ENCODE data around the gene ANKUB1. TPM values are rescaled to one million over a fixed set of nuclear protein-coding genes. Genes with fewer than 3 reads are reported as not detected.

The ANKUB1 gene, protein sequence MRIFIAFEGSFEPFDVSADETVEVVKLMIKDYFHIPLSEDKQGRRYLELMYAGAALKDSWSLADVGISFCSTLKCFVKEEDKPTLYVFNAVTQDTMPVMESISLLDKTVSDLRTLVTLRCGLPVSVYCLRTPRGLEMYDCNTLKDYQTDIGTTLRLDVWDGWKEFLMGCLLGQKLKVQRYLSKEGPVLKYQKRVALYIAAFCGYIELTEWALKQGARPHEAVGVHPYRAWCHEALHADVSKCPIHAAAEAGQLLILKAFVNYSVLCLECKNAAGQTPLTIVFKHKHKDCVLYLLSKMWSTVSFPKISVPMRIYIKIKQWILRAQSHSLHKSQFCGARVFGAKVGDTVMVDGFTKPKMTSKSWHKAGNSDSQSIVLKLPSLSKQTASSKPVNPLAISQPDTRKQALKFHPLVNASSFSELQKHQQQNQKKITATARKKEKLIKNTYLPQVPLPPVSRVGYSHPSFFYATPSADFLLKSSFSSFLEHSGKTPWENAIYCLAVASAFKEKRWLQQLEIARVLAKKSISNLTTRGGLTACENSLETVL
- total RNA-seq, result not detected in 2 replicates

DNA sequence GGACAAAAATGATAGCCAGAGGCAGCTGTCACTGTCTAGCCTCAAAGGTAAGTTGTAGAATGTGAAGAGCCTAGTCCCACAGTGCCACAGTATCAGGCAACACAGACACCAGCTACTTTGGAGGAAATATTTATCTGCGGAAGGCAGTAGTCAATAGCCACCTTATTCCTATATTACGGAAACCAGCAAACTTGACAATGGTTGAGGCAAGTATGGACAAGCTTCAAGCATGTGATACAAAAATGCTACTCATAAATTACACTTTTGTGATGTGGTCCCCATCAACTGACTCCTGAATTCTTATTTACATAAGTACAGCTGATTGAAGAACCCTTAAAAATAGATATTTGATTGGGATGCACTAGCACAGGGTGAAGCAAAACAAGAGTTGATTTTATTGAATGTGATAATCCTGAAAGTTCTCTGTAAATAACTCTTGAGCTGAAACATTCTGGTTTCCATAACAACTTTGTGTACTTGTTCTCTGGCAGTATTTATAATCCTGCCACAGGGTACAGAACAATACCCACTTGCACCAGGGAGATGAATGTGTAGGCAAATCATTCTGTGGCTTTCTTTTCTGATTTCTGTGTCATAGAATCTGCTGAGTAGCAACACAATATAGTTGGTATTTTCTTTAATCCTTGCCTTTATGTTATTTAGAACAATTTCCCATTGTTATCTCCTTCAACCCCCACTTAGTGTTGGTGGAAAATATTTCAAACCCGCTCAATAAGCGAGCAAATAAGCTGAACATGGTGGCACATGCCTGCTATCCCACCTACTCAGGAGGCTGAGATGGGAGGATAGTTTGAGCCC is at the start of gene ANKUB1:
TSS of gene ANKUB1 (minus strand) at position 103 of the 819 bp plus-strand sequence. CDS start 188 bp downstream, outside the sequence.

DNA sequence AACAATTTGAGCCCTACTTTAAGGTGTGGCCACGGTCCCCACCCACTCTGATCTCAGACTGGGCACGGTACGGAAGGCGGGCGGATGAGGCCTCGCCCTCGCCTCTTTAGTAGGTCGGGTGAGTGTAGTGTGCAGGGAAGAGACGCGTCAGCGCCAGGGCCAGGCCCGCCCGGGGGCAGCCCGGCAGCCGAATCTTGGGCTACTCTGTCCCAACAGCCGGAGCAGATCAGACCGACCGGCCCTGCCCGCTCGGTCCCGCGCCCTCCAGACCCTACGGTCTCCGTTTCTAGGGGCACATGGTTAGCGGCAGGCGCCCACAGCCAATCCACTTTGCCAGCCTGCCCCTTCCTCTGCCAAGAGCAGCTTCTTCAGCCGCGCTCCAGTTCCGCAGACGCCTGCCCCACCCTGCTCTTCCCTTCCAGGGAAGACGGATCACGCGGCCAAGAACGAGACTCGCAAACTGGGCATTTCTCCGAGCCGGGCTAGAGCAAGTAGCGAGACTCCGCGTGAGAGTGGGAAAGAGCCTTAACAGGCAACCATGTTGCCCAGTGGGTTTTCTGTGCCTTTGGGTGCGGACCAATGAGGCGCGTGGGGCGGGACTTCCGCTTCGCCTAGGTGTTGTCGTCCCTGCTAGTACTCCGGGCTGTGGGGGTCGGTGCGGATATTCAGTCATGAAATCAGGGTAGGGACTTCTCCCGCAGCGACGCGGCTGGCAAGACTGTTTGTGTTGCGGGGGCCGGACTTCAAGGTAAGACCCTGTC is 20.4 kb upstream of the ANKUB1 start, which contains the start of gene RNF13:
TSS of gene RNF13 (plus strand) at position 610 of the 761 bp plus-strand sequence. CDS start 32,812 bp downstream, outside the sequence.

DNA sequence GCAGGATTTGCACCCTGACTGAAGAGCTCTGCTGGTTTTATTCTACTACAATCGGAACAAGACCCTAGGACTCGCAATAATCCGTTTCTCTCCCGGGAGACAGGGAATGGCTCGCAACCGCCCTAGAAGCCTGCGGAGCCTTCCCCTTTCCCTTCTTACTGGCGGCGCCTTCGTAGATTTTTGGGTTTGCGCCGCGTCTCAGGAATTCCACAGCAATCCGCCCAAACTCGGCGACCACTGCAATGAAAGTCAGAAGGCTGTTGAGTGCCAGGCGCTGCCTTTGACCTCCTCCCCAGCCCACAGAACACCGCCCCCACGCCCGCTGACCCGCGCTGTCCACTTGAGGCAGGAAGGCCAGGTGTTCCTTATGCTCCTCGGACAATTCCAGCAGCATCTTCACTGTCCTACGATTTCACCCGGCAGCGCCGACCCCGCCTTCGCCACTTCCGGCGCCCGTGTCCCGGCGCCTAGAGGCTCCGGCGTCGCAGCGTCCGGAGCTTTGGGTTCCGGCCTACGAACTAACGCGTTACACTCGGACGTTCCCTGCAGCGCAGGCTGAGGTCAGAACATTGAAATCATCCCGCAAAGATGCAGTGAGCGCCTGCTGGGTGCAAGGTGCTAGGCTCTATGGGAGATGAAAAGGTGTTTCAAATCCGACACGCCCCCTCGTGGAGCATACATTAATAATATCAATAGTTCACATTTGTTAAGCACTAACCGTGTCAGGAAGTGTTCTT is 40.1 kb downstream of the ANKUB1 start, which contains the start of gene COMMD2:
TSS of gene COMMD2 (minus strand) at position 439 of the 737 bp plus-strand sequence. CDS start at position 394, 45 bp downstream.

Other genes with a start within 250 kb of the ANKUB1 start
- gene WWTR1, start 134.5 kb downstream of the ANKUB1 start, total RNA-seq, result 19.3 and 20.0 TPM in 2 replicates
- 19.2 and 24.9 TPM in 2 replicates for gene COMMD2, start 40.1 kb downstream of the ANKUB1 start, total RNA-seq
- 21.9 and 23.9 TPM in 2 replicates for gene RNF13, start 20.7 kb upstream of the ANKUB1 start, total RNA-seq
- gene PFN2, start 178.3 kb upstream of the ANKUB1 start, total RNA-seq, result 171 and 180 TPM in 2 replicates

All from bronchus fibroblast of lung (primary cell).